Esophagus muscularis mucosa (tissue), 4 donors: ENCODE results near the gene OR4D1. TPM values are rescaled to one million over a fixed set of nuclear protein-coding genes. Genes with fewer than 3 reads are reported as not detected.

ENCODE experiments used
- DNase-seq: peaks from one replicate; pipeline ENCODE4 v3.0.0-alpha.2; 2017; ENCODE audit errors: extremely low spot score
- H3K27ac ChIP-seq, 4 donors: fragments of 200-600 bp; sonication (generic); replicated peaks in 1 of 4; 1 replicate in 3 of 4; 2 replicates in 1 of 4; pipeline ENCODE4 v1.5.1; 2016 to 2019; ENCODE audit warnings: mild to moderate bottlenecking in 1 of 4
- H3K27me3 ChIP-seq, 4 donors: fragments of 200-600 bp; sonication (generic); one replicate each; pipeline versions ENCODE4 v1.5.1 to v1.6.0; 2016 to 2019
- H3K36me3 ChIP-seq, 4 donors: fragments of 200-600 bp; sonication (generic); one replicate each; pipeline ENCODE4 v1.5.1; 2016 to 2019
- H3K4me1 ChIP-seq, 4 donors: fragments of 200-600 bp; sonication (generic); one replicate each; pipeline ENCODE4 v1.5.1; 2016 to 2019
- H3K4me3 ChIP-seq, 4 donors: fragments of 200-600 bp; sonication (generic); 1 replicate in 2 of 4; 2 replicates in 2 of 4; pipeline ENCODE4 v1.5.1; 2016 to 2019; ENCODE audit warnings: mild to moderate bottlenecking in 4 of 4, moderate library complexity in 1 of 4
- H3K9me3 ChIP-seq, 4 donors: fragments of 200-600 bp; sonication (generic); 1 replicate in 3 of 4; 2 replicates in 1 of 4; pipeline ENCODE4 v1.5.1; 2016 to 2019
- EP300 ChIP-seq: sonication (generic); formaldehyde crosslinking; IDR thresholded peaks from one replicate; pipeline ENCODE4 v1.6.1; 2017; ENCODE audit warnings: antibody characterized with exemption
- POLR2A ChIP-seq: fragments of 450-650 bp; IDR thresholded peaks from one replicate; pipeline ENCODE4 v1.6.1; 2017; ENCODE audit warnings: antibody characterized with exemption, moderate library complexity, mild to moderate bottlenecking, low read depth
- POLR2AphosphoS5 ChIP-seq, 2 donors: sonication (generic); formaldehyde crosslinking; IDR thresholded peaks; one replicate each; pipeline ENCODE4 v1.6.1; 2017; ENCODE audit warnings: antibody characterized with exemption in 2 of 2
- WGBS: methylation state at CpG from one replicate; pipeline ENCODE4 v1.1.5; 2018; 5-methylcytosine and 5-hydroxymethylcytosine counted together
- intact Hi-C: fragments of 100-400 bp; cut with DNase I; formaldehyde crosslinking; loops from one replicate; pipeline ENCODE4 v1.15.1; 2023
- total RNA-seq, 4 donors: library from RNA; depleted of rRNA; stranded (reverse); fragments of >200 nt; gene quantifications; one replicate each; pipeline versions ENCODE4 v1.1.0 to v1.2.1, GENCODE V29; 2016
- TF ChIP-seq, protein P1 (sequence below), 3 experiments: fragments of 200-600 bp in 2 of 3; fragments of 450-650 bp in 1 of 3; sonication (generic) in 2 of 3; IDR thresholded peaks; one replicate each; pipeline ENCODE4 v1.5.1; 2017 to 2019; ENCODE audit warnings: antibody characterized with exemption in 3 of 3, mild to moderate bottlenecking in 2 of 3, moderate library complexity in 1 of 3

Gene OR4D1
- total RNA-seq, 4 donors from 2014 or later, result not detected

DNA sequence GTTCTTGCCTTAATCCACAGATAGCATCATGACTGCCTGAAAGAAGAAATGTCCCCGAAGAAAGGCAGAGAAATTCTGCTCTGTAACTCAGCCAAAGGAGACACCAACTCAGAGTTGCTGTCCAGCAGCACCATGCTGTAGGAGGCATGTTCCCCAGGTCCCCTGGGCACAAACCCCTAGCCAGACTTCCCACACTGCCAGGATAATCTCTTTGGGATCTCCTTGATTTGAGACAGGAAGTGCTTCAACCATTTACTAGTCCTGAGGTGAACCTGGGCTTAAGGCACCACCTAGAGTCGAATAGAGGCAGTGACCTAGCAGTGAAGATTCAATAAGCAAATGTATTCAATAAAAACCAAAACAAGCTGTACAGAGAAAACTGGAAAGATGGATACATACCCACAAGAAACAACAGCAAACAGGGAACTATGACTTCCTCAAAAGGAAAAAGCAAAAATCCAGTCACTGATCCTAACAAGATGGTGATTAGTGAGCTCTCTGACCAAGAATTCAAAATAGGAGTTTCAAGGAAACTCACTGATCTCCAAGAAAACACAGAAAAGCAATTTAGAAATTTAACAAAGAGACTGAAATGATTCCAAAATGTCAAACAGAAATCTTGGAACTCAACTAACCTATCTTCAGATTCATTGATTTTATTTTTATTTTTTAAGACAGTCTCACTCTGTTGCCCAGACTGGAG, 24.3 kb downstream of the OR4D1 start:
- intact Hi-C loops, result no loop called here
- Histone ChIP-seq H3K4me3 (no peak overlapping the region), H3K27ac (no peak overlapping the region), H3K4me1 (no peaks in the 10 kb centered on the region), H3K9me3 (no peaks in the 10 kb centered on the region), H3K27me3 (peaks cover 0 to 40% (median 0%) of the 10 kb centered on the region in 4 donors), H3K36me3 (no peaks in the 10 kb centered on the region)
- DNase-seq, result no peak
- TF ChIP-seq POLR2A, result no peak
- TF ChIP-seq, protein P1, sequence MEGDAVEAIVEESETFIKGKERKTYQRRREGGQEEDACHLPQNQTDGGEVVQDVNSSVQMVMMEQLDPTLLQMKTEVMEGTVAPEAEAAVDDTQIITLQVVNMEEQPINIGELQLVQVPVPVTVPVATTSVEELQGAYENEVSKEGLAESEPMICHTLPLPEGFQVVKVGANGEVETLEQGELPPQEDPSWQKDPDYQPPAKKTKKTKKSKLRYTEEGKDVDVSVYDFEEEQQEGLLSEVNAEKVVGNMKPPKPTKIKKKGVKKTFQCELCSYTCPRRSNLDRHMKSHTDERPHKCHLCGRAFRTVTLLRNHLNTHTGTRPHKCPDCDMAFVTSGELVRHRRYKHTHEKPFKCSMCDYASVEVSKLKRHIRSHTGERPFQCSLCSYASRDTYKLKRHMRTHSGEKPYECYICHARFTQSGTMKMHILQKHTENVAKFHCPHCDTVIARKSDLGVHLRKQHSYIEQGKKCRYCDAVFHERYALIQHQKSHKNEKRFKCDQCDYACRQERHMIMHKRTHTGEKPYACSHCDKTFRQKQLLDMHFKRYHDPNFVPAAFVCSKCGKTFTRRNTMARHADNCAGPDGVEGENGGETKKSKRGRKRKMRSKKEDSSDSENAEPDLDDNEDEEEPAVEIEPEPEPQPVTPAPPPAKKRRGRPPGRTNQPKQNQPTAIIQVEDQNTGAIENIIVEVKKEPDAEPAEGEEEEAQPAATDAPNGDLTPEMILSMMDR (IDR thresholded peaks at IDR 0.05), result peak in 1 of 3 experiments; percentile 29
- WGBS, result 12% methylated on average over 2 of the region's 2 CpGs

DNA sequence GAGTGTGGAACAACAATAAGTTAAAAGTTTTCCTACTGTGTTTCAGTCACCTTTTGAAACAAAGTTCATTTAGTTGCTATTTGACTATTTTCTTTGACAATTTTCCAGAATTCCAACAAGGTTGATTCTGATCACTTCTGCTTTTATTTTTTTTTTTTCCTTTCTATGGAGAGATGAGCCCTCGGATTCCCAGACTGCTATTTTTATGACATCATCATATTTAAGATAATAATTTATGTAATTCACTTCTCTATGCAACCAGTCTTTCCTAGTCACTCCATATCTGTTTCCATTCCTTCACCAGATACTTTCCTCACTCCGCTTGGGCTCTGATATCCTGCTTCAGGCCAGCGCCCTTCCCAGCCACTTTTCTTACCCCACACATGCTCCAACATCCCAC, 26.7 kb downstream of the OR4D1 start:
- H3K27me3 ChIP-seq, result peaks cover 0 to 30% (median 0%) of the 10 kb centered on the region in 4 donors
- WGBS, result 61% methylated on average over 3 of the region's 3 CpGs
- intact Hi-C loops, result no loop called here

DNA sequence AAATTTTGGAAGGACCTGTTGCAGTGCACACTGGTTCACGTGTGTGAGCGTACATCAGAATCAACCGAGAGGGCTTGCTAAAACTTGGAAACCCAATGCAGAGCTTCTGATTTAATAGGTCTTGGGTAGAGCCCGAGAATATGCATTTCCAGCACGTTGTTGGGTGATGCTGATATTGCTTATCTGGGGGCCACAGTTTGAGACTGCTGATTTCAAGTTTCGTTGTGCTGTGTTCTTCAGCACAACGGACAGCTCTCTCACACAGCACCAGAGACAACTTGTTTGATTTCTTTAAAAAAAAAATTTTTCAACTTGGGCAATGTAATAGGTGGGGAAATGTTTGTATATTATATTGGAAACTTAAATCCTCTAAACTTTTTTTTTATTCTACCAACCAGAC, 28.0 kb downstream of the OR4D1 start:
- Histone ChIP-seq H3K27ac (no peak overlapping the region), H3K36me3 (no peaks in the 10 kb centered on the region), H3K4me3 (no peak overlapping the region), H3K9me3 (no peaks in the 10 kb centered on the region), H3K4me1 (no peaks in the 10 kb centered on the region), H3K27me3 (peaks cover 0 to 24% (median 0%) of the 10 kb centered on the region in 4 donors)
- intact Hi-C loops, result no loop called here
- DNase-seq, result no peak
- TF ChIP-seq EP300, result no peak
- TF ChIP-seq, protein P1 (IDR thresholded peaks at IDR 0.05), result no peak
- no peak for TF ChIP-seq POLR2A
- TF ChIP-seq POLR2AphosphoS5 (IDR thresholded peaks at IDR 0.05), result no peak
- WGBS, result 41% methylated on average over 7 of the region's 7 CpGs

More for the DNA sequence above, 26.7 kb downstream of the OR4D1 start:
- Histone ChIP-seq H3K36me3 (no peaks in the 10 kb centered on the region), H3K27ac (no peak overlapping the region), H3K9me3 (no peaks in the 10 kb centered on the region), H3K4me1 (no peaks in the 10 kb centered on the region), H3K4me3 (no peak overlapping the region)
- no peak for DNase-seq
- TF ChIP-seq POLR2AphosphoS5 (IDR thresholded peaks at IDR 0.05) (no peak), EP300 (no peak), POLR2A (no peak)
- TF ChIP-seq, protein P1 (IDR thresholded peaks at IDR 0.05), result no peak

DNA sequence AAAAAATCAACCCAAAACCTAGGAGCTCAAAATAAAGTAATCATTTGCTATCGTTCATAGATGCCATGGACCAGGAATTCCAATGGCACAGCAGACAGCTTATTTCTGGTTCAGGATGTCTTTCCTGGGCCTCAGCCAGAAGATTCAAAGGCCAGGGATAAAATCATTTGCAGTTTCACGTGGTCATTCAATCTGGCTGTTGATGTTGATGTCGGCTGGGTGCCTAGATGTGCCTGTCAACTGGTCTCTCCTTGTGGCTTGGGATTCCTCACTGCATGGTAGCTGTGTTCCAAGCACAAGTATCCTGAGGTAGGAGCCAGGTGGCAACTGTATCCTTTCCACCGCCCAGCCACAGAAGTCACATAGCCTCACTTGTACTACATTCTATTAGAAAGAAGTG, 33.6 kb downstream of the OR4D1 start:
- 60% methylated on average over 4 of the region's 4 CpGs for WGBS

More for the DNA sequence above, 33.6 kb downstream of the OR4D1 start:
- no peaks in the 10 kb centered on the region for H3K36me3 ChIP-seq
- intact Hi-C loops, result no loop called here
- no peak overlapping the region for H3K4me3 ChIP-seq
- TF ChIP-seq POLR2A, result no peak
- no peak for TF ChIP-seq EP300
- TF ChIP-seq POLR2AphosphoS5 (IDR thresholded peaks at IDR 0.05), result no peak
- TF ChIP-seq, protein P1 (IDR thresholded peaks at IDR 0.05), result no peak
- H3K4me1 ChIP-seq, result no peaks in the 10 kb centered on the region
- H3K27me3 ChIP-seq, result peaks cover 0 to 27% (median 0%) of the 10 kb centered on the region in 4 donors
- H3K9me3 ChIP-seq, result no peaks in the 10 kb centered on the region
- no peak for DNase-seq
- no peak overlapping the region for H3K27ac ChIP-seq
